ENCODE measurements around the gene ZNF697. TPM values are rescaled to one million over a fixed set of nuclear protein-coding genes. Genes with fewer than 3 reads are reported as not detected.
"Not testable (repeated sequence)": the region's sequence is repeated elsewhere in the genome, so short reads cannot be mapped to it uniquely, and the experiment has no call there.

ZNF697 gene
- total RNA-seq, 1 donor from 2014 or later = 11.5 TPM

DNA sequence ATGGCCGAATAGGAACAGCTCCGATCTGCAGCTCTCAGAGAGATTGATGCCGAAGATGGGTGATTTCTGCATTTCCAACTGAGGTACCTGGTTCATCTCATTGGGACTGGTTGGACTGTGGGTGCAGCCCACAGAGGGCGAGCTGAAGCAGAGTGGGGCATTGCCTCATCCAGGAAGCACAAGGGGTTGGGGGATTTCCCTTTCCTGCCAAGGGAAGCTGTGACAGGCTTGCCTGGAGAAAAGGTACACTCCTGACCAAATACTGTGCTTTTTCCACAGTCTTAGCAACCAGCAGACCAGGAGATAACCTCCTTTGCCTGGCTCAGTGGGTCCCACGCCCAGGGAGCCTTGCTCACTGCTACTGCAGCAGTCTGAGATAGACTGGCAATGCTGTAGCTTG, 74.2 kb downstream of the ZNF697 start:
- DNase-seq = no peak
- ATAC-seq = no peak
- intact Hi-C loops (cut with micrococcal nuclease) = no loop called here

GRCh38 chr1:119569930-119570622, 78.0 kb downstream of the ZNF697 start:
- DNase-seq; ATAC-seq; intact Hi-C loops (cut with micrococcal nuclease): not testable (repeated sequence)

Other genes with a start within 250 kb of the ZNF697 start
- gene HSD3B2, start 233.1 kb downstream of the ZNF697 start, total RNA-seq = not detected
- gene HSD3B1, start 141.1 kb downstream of the ZNF697 start, total RNA-seq = not detected
- gene PHGDH, start 63.7 kb upstream of the ZNF697 start, total RNA-seq = 7.8 TPM
- gene HMGCS2, start 120.6 kb upstream of the ZNF697 start, total RNA-seq = 149 TPM
- not detected for gene REG4, start 163.2 kb upstream of the ZNF697 start, total RNA-seq
- gene ADAM30, start 248.2 kb upstream of the ZNF697 start, total RNA-seq = not detected

Data from left ventricle myocardium superior (tissue), 1 donor.